KMS-11 (cell line): ENCODE data around the gene PDE3A.
"Not testable (repeated sequence)": the region's sequence is repeated elsewhere in the genome, so short reads cannot be mapped to it uniquely, and the experiment has no call there.

ENCODE experiments used
- H2AFZ ChIP-seq: fragments of 200-600 bp; sonication (generic); 2 replicates; pipeline ENCODE4 v1.6.1; 2016; ENCODE audit warnings: antibody characterized with exemption, mixed run types, low read depth
- H3K27ac ChIP-seq: fragments of 200-600 bp; sonication (generic); 2 replicates; pipeline ENCODE4 v1.6.1; 2016; ENCODE audit warnings: mild to moderate bottlenecking, mixed run types
- H3K27me3 ChIP-seq: fragments of 200-600 bp; sonication (generic); 2 replicates; pipeline ENCODE4 v1.6.1; 2017; ENCODE audit warnings: mild to moderate bottlenecking, low read depth, mixed run types, moderate library complexity; ENCODE audit not compliant: insufficient read depth
- H3K36me3 ChIP-seq: fragments of 200-600 bp; sonication (generic); 2 replicates; pipeline ENCODE4 v1.6.1; 2017; ENCODE audit warnings: mild to moderate bottlenecking, mixed run types; ENCODE audit not compliant: insufficient read depth
- H3K4me1 ChIP-seq: fragments of 200-600 bp; sonication (generic); 2 replicates; pipeline ENCODE4 v1.6.1; 2016; ENCODE audit warnings: mild to moderate bottlenecking, low read depth, mixed run types; ENCODE audit not compliant: poor library complexity, severe bottlenecking
- H3K4me2 ChIP-seq: fragments of 200-600 bp; sonication (generic); 2 replicates; pipeline ENCODE4 v1.7.0; 2016; ENCODE audit warnings: mild to moderate bottlenecking, mixed run types
- H3K4me3 ChIP-seq: fragments of 200-600 bp; sonication (generic); IDR thresholded peaks from 2 replicates; pipeline ENCODE4 v1.6.1; 2017; ENCODE audit warnings: low read depth, low read length, mixed read lengths; ENCODE audit not compliant: insufficient read depth
- H3K79me2 ChIP-seq: fragments of 200-600 bp; sonication (generic); 2 replicates; pipeline ENCODE4 v1.6.1; 2016; ENCODE audit warnings: low read depth, mixed run types; ENCODE audit not compliant: insufficient read depth
- H3K9ac ChIP-seq: fragments of 200-600 bp; sonication (generic); 2 replicates; pipeline ENCODE4 v1.6.1; 2016; ENCODE audit warnings: mild to moderate bottlenecking, mixed run types
- H4K20me1 ChIP-seq: fragments of 200-600 bp; sonication (generic); 2 replicates; pipeline ENCODE4 v1.6.1; 2016; ENCODE audit warnings: mild to moderate bottlenecking, mixed run types; ENCODE audit not compliant: insufficient read depth
- TF ChIP-seq, protein P1 (sequence below): fragments of 200-600 bp; sonication (generic); conservative IDR thresholded peaks from 2 replicates; pipeline ENCODE4 v1.6.1; 2017; ENCODE audit warnings: low read depth, mild to moderate bottlenecking, antibody characterized with exemption, low read length, moderate library complexity, mixed read lengths

The PDE3A gene

DNA sequence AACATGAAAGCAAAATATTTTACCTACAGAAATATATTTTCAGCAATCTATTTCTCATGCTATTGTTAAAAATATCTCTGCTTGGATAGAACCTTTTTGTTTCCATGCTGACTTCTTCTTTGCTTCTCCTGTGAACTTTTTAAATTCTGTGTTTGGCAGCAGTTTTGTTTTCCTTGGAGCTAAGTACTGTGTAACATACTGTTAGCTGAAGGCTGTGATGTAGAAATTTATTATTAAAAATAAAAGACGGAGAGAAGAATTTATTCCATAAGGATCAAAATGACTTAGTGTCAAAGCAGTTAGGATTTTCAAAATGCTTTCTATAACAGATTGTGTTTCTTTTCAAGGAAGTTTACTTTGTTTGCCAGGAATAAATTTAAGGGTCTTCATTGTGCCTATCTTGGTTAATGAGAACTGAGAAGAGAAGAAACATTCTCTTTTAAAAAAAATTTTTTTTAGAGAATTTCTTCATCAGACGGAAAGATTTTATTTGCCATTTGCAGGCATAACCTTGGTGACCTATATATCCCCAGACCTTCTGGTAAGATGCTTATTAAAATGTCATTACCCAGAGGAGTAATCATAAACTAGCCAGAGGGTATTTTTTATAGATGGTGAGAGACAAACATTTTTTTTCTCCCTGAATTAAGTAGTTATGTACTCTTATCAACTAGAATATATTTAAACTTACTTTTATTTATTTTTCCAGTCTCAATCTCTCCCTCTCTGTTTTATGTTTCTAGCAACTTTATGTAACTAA is 179.7 kb downstream of the PDE3A start:
- TF ChIP-seq, protein P1, sequence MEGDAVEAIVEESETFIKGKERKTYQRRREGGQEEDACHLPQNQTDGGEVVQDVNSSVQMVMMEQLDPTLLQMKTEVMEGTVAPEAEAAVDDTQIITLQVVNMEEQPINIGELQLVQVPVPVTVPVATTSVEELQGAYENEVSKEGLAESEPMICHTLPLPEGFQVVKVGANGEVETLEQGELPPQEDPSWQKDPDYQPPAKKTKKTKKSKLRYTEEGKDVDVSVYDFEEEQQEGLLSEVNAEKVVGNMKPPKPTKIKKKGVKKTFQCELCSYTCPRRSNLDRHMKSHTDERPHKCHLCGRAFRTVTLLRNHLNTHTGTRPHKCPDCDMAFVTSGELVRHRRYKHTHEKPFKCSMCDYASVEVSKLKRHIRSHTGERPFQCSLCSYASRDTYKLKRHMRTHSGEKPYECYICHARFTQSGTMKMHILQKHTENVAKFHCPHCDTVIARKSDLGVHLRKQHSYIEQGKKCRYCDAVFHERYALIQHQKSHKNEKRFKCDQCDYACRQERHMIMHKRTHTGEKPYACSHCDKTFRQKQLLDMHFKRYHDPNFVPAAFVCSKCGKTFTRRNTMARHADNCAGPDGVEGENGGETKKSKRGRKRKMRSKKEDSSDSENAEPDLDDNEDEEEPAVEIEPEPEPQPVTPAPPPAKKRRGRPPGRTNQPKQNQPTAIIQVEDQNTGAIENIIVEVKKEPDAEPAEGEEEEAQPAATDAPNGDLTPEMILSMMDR: no peak
- Histone ChIP-seq H3K9ac (no peak overlapping the region), H4K20me1 (no peaks in the 10 kb centered on the region), H3K4me2 (no peak overlapping the region), H3K4me3 (no peak overlapping the region), H3K4me1 (no peaks in the 10 kb centered on the region), H3K36me3 (no peaks in the 10 kb centered on the region), H3K27ac (no peak overlapping the region), H2AFZ (no peak overlapping the region), H3K27me3 (no peaks in the 10 kb centered on the region), H3K79me2 (no peaks in the 10 kb centered on the region)

DNA sequence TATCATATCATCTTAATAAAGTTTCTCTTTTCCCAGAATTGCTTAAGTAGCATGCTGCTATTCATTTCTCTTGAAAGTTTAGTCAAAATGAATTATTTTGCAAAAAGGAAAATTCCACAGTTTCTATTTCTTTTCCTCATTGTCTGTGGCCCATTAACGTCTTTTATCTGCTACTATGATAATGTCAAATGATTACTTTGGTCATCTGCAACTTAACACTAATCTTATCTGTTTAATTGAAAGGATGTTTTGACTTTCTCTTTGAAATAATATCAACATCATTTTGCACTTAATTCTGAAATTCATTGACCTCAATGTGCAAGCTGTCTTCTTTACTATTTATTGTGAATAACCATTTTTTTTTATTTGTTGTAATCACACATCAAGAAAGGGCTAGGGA is 180.3 kb downstream of the PDE3A start:
- Histone ChIP-seq H3K27ac (no peak overlapping the region), H3K27me3 (no peaks in the 10 kb centered on the region), H3K4me2 (no peak overlapping the region), H4K20me1 (no peaks in the 10 kb centered on the region), H2AFZ (no peak overlapping the region), H3K36me3 (no peaks in the 10 kb centered on the region), H3K9ac (no peak overlapping the region), H3K4me1 (no peaks in the 10 kb centered on the region), H3K79me2 (no peaks in the 10 kb centered on the region), H3K4me3 (no peak overlapping the region)
- TF ChIP-seq, protein P1: no peak

DNA sequence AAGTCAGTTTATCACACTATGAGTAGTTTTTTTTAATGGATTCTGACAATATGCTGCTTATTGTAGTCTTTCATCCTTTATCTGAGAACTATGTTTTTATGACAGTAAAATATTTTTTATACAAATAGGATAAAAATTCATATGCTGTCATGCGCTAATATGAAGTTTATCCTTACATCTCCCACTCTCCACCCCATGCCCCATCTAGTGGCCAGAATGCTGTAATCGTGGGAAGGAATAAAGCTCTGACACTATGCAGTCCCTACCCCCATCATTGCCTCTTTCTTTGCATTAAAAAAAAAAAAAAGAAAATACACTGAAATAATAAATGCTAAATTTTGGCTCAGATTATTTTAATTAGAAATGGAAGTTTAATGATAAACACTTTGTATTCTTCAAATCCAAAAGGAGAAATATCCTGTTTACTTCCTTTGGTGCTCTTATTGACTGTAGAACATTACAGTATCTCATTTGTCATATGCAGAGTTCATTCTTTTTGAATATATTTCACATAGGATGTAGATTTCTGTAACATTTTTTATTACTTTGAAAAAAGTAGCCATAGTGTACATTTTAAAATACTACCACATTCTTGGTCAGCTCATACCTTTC is 180.9 kb downstream of the PDE3A start:
- TF ChIP-seq, protein P1: peak; percentile 20; the same call in 1 of the 2 replicates
- H3K27me3 ChIP-seq: no peaks in the 10 kb centered on the region
- H2AFZ ChIP-seq: no peak overlapping the region
- no peak overlapping the region for H3K27ac ChIP-seq
- no peaks in the 10 kb centered on the region for H3K79me2 ChIP-seq
- no peak overlapping the region for H3K9ac ChIP-seq
- no peak overlapping the region for H3K4me2 ChIP-seq
- no peaks in the 10 kb centered on the region for H3K4me1 ChIP-seq
- no peaks in the 10 kb centered on the region for H3K36me3 ChIP-seq
- no peaks in the 10 kb centered on the region for H4K20me1 ChIP-seq
- H3K4me3 ChIP-seq: no peak overlapping the region

DNA sequence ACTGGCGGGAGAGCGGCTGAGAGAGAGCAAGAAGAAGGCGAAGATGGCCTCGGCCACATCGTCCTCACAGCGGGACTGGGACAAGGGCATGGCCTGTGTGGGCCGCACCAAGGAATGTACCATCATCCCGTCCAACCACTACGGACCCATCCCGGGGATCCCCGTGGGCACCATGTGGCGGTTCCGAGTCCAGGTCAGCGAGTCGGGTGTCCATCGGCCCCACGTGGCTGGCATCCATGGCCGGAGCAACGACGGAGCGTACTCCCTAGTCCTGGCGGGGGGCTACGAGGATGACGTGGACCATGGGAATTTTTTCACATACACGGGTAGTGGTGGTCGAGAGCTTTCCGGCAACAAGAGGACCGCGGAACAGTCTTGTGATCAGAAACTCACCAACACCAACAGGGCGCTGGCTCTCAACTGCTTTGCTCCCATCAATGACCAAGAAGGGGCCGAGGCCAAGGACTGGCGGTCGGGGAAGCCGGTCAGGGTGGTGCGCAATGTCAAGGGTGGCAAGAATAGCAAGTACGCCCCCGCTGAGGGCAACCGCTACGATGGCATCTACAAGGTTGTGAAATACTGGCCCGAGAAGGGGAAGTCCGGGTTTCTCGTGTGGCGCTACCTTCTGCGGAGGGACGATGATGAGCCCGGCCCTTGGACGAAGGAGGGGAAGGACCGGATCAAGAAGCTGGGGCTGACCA is 183.6 kb downstream of the PDE3A start:
- not testable (repeated sequence) for H3K9ac ChIP-seq, H3K4me1 ChIP-seq, H3K36me3 ChIP-seq, H3K79me2 ChIP-seq, H3K27ac ChIP-seq, H3K27me3 ChIP-seq, H2AFZ ChIP-seq, H3K4me3 ChIP-seq, H3K4me2 ChIP-seq, H4K20me1 ChIP-seq

DNA sequence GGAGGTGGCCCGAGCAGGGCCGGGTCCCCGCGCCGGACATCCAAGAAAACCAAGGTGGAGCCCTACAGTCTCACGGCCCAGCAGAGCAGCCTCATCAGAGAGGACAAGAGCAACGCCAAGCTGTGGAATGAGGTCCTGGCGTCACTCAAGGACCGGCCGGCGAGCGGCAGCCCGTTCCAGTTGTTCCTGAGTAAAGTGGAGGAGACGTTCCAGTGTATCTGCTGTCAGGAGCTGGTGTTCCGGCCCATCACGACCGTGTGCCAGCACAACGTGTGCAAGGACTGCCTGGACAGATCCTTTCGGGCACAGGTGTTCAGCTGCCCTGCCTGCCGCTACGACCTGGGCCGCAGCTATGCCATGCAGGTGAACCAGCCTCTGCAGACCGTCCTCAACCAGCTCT is 184.2 kb downstream of the PDE3A start:
- not testable (repeated sequence) for H2AFZ ChIP-seq, H3K4me3 ChIP-seq, H4K20me1 ChIP-seq, H3K36me3 ChIP-seq, H3K4me1 ChIP-seq, H3K9ac ChIP-seq, H3K79me2 ChIP-seq, H3K27me3 ChIP-seq, H3K27ac ChIP-seq, H3K4me2 ChIP-seq
